GM18909 (cell line): Measurements from ENCODE around the gene SAMD13.
A peak's percentile ranks its signal among the peaks of the same experiment; 100 is the strongest.

Experiments
- ATAC-seq: cut with Tn5 transposase; IDR thresholded peaks from one replicate; pipeline ENCODE4 v1.9.1; 2021; ENCODE audit warnings: mild to moderate bottlenecking; ENCODE audit not compliant: unreplicated experiment, poor library complexity

Gene SAMD13

GRCh38 chr1:84330125-84330984 is 28.8 kb downstream of the SAMD13 start:
- ATAC-seq = no peak

- no peak for ATAC-seq
Observed at GRCh38 chr1:84339503-84339902, 38.0 kb downstream of the SAMD13 start.

DNA sequence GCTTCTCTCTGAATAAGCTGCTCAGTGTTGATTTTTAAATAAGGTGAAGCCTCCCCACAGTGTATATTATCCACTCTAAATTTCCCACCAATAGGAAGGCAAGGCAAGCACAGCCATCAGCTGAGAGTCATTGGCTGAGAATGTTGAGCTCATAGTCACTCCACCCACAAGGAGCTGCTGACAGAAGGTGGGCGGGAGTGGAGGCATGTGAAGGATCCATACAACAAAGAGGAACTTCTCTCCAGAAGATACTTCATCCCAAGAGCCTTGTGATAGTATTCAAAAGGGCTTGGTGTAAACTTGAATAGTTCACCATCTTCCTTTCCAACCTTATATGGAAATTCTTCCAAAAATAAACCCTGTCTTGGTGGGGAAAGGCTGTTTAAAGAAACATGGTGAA is 42.8 kb downstream of the SAMD13 start:
- no peak for ATAC-seq

DNA sequence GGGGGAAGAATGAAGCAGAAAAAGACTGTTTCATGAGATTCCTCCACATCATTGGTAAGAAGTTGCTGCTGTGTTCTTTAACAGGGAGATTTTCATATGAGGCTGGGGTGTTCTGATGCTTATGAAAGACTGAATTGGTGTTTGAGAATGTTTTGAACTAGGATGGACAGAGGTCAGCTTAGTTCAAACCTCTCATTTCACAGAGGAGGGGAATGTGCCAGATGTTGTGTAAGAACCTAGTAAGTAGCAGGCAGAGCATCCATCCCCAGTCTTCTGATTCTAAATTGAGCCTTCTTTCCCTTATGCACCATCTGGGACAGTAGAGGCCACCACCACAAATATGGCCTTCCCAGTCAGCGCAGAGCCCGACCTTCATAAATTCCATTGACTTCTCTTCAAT is 43.7 kb downstream of the SAMD13 start:
- ATAC-seq = no peak

- no peak for ATAC-seq
Observed at GRCh38 chr1:84347271-84347931, 45.9 kb downstream of the SAMD13 start.

- no peak for ATAC-seq
Observed at GRCh38 chr1:84347932-84348555, 46.5 kb downstream of the SAMD13 start.

- no peak for ATAC-seq
Observed at GRCh38 chr1:84348759-84349158, 47.3 kb downstream of the SAMD13 start.

GRCh38 chr1:84350104-84350503 is 48.6 kb downstream of the SAMD13 start:
- ATAC-seq = no peak

- no peak for ATAC-seq
Observed at GRCh38 chr1:84350550-84350949, 49.0 kb downstream of the SAMD13 start.

DNA sequence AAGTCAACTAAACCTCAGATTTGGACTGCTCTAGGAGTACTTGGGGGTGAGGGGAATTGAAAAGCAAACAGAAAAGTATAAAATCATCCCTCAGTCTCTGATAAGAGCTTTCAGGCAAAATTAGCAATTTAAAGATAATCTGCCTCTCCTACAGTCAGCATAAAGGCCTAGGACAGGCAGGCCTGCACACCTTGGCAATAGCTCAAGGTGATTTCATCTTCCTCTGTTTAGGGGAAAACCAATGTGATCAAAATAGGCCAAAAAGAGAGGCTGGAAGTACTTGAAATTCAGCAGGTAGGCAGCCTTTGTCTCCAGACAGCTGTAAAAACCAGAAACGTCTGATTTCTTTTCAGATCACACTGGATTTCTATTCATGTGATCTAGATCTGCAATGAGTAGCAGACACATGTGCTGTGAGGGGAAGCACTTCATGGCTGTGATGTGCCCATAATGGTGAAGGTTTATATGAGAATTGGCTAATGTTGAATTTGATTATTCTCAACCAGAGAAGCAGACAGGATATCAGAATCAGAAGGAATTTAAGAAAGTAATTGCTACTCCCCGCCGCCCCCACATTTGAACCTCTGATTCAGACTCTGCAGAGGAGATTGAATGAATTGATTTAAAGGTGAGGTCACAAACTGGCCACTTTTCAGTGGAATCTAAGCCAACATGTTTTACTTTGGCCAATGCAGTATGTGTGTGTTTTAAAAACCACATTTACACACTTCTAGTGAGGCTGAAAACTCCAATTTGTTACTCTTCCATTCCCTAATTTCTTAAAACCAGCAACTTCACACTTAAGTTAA is 51.0 kb downstream of the SAMD13 start:
- ATAC-seq = no peak

- no peak for ATAC-seq
Observed at GRCh38 chr1:84353695-84354094, 52.2 kb downstream of the SAMD13 start.

DNA sequence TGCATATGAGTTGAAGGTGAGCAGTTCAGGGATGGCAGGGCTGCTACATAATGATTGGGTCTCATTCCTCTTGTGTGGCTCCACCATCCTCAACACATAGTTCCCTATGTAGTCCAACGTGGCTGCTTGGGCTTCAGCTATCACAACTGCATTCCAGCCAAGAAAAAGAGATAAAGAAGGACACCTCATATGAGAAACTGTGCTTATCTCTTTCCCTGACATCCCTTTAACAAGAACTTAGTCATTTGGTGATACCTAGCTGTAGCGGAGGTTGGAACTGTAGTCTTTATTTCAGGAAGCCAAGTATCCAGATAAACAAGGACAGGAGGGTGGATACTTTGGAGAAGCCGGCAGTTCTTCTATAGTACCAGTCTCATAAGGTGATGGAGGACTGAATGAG is 54.0 kb downstream of the SAMD13 start:
- no peak for ATAC-seq

DNA sequence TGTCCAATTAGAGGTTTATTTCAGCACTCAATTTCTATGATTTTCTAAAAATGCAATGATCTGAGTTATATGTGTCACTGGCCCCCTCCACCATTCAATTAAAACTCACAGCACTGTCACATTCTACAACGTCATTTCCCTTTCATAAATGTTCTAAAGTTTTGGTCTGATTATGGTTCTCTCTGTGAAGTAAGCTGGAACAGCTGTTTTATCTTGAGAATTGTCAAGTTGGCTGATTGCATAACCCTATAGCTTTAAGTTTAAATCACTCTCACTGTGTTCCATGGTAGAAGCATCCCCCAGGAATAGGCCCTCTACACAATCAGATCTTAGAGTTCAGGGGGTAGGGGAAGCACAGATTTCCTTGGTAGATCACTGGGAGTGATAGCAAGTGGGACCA is 55.4 kb downstream of the SAMD13 start:
- ATAC-seq = no peak

DNA sequence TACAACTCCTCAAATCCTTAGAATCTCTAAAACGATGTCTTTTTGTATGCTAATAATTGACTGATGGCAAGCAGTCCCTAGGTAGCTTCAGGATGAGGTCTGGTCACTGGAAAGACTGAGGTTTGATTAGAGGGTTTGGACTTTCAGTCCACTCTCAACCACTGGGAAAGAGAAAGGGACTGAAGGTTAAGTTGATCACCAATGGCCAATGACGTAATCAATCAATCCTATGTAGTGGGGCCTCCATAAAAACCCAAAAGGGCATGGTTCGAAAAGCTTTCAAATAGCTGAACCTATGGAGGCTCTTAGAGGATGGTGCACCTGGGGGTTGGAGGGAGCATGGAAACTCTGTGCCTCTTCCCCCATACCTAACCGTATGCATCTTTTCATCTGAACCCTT is 57.2 kb downstream of the SAMD13 start:
- ATAC-seq = no peak

DNA sequence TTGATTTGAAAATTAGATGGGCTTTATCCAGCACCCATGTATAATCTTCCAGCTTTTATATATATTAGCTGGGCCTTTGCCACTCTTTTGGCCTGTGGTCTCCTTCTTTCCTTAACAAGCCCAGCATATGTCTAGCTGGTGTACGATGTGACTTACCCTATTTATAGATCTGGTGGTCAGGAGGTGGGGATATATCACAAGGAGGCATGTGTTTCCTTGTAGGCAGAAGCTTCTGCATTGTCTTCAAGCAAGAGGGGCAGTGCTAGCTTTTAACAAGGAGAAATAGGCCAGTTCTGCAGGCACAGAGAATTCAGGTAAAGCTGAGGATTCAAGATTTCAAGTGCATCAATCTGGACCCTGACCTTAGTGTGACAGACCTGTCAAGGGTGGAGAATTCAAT is 58.8 kb downstream of the SAMD13 start:
- no peak for ATAC-seq

GRCh38 chr1:84361796-84362195 is 60.3 kb downstream of the SAMD13 start:
- ATAC-seq = no peak

DNA sequence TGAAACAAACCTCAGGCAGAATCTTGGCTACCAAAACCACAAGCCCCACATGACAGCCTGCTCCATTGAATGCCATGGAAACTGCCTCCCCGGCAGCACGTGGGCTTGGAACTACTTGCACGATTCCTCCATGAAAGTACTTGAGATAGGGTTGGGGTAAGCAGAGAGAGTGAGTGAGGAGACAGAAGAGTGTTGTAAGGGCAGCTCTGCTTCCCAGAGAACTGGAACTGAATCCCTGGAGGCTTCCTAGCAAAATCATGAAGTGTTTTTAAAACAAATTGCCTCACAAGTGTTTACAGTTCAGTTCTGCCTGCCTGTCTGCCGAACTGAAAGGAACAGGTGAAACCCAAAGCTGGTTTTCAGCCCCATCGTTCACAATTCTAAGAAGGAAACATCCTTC is 61.5 kb downstream of the SAMD13 start:
- no peak for ATAC-seq

- no peak for ATAC-seq
Observed at GRCh38 chr1:84363622-84364021, 62.1 kb downstream of the SAMD13 start.

DNA sequence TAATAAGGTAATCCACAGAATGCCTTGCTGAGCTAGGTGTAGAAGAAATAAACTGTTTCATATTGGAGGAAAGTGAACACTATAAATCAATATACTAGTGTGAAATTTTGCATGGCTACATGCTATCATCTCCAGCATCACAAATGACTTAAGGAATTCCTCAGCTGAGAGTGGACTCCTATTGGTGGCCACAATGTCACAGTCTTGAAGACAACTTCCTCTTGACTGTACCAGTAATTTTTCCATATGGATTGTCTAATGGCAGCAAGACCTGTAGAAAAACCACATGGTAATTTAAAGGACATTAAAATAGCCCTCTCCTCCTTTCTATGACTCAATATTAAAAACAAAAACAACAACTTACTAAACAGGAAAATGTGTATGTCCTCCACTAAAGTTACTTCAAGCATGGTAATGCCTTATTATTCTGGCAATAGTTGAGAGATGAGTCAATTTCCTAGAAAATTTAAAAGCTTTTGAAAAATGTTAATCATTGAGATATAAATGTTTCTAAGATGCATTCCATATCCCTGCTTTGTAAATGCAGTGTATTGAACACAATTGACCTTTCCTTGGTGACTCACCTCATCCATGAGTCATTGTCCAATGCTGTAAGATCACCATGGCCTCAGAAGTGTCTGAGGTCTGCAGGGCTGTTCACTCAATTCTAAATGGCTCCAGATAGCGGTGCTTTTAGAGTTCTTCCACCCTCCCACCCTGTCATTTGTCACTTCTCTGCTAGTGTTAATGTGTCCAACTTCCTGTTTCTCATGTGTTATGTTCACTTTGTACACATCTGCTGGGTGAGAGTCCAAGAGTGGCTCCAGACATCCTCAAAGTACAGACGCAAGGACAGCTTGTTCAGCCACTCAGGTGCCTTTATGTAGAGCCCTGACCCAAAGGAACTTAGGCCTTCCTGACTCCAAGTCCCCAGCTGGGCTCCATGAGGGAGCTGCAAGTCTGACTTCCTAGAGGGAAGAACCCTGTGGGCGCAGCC is 64.0 kb downstream of the SAMD13 start:
- ATAC-seq = peak; percentile 41
